ENCODE results near the gene LEF1. TPM values are rescaled to one million over a fixed set of nuclear protein-coding genes. Genes with fewer than 3 reads are reported as not detected.
"Not testable (repeated sequence)": the region's sequence is repeated elsewhere in the genome, so short reads cannot be mapped to it uniquely, and the experiment has no call there.

LEF1 gene
- polyA plus RNA-seq, 1 donor (not counting 4 experiments of a cell fraction or from before 2014, with no cell fraction given), result 1.5 TPM

GRCh38 chr4:108051343-108051742 lies 117.4 kb downstream of the LEF1 start:
- H3K27ac ChIP-seq (ENCODE audit: control insufficient read depth, insufficient read depth, low read length), result no peak overlapping the region
- H3K27me3 ChIP-seq (ENCODE audit: control insufficient read depth, extremely low read depth, insufficient read depth, low read length), result no peaks in the 10 kb centered on the region
- no peak overlapping the region for H3K4me3 ChIP-seq (ENCODE audit: control insufficient read depth in 2 of 3, extremely low read depth in 1 of 3, insufficient read depth in 2 of 3, low read depth in 1 of 3, low read length in 3 of 3)
- no peaks in the 10 kb centered on the region for H3K36me3 ChIP-seq (ENCODE audit: control insufficient read depth in 2 of 2, extremely low read depth in 1 of 2, insufficient read depth in 2 of 2, low read length in 2 of 2)
- H3K79me2 ChIP-seq (ENCODE audit: control insufficient read depth, insufficient read depth, low read length), result no peaks in the 10 kb centered on the region
- FAIRE-seq (no peak), DNase-seq (ENCODE audit: low read depth, low spot score) (no peak)
- H3K9me3 ChIP-seq (ENCODE audit: control insufficient read depth, low read depth, low read length), result no peaks in the 10 kb centered on the region
- H3K9ac ChIP-seq (ENCODE audit: control insufficient read depth, extremely low read depth, insufficient read depth, low read length), result no peak overlapping the region
- H3K9me1 ChIP-seq (ENCODE audit: control insufficient read depth, extremely low read depth, insufficient read depth, low read length), result no peaks in the 10 kb centered on the region
- no peaks in the 10 kb centered on the region for H3K4me1 ChIP-seq (ENCODE audit: control insufficient read depth, extremely low read depth, insufficient read depth, low read length)
- no peaks in the 10 kb centered on the region for H4K20me1 ChIP-seq (ENCODE audit: control insufficient read depth, extremely low read depth, insufficient read depth, low read length)
- dilution Hi-C loops (cut with MboI; ENCODE audit: extremely low pct_ligation_motif_present, low sequenced_read_pairs), result no loop called here
- no peak overlapping the region for H3K4me2 ChIP-seq (ENCODE audit: control insufficient read depth, extremely low read depth, insufficient read depth, low read depth, low read length)
- TF ChIP-seq CTCF (optimal IDR thresholded peaks at IDR 0.05 in 1 of 3, IDR thresholded peaks at IDR 0.05 in 1 of 3, conservative IDR thresholded peaks at IDR 0.05 in 1 of 3; ENCODE audit: extremely low read depth in 1 of 3, insufficient read depth in 2 of 3, low read length in 3 of 3) (no peak), EZH2 (IDR thresholded peaks at IDR 0.05; ENCODE audit: low read length) (no peak)
- no peak overlapping the region for H2AFZ ChIP-seq (ENCODE audit: control insufficient read depth, low read length)

GRCh38 chr4:108050166-108051111 lies 118.3 kb downstream of the LEF1 start:
- H3K27me3 ChIP-seq (ENCODE audit: control insufficient read depth, extremely low read depth, insufficient read depth, low read length); H3K36me3 ChIP-seq (ENCODE audit: control insufficient read depth in 2 of 2, extremely low read depth in 1 of 2, insufficient read depth in 2 of 2, low read length in 2 of 2); H3K9me3 ChIP-seq (ENCODE audit: control insufficient read depth, low read depth, low read length); dilution Hi-C loops (cut with MboI; ENCODE audit: extremely low pct_ligation_motif_present, low sequenced_read_pairs); H3K9me1 ChIP-seq (ENCODE audit: control insufficient read depth, extremely low read depth, insufficient read depth, low read length); FAIRE-seq; H2AFZ ChIP-seq (ENCODE audit: control insufficient read depth, low read length); H3K4me2 ChIP-seq (ENCODE audit: control insufficient read depth, extremely low read depth, insufficient read depth, low read depth, low read length); H3K79me2 ChIP-seq (ENCODE audit: control insufficient read depth, insufficient read depth, low read length); H3K4me1 ChIP-seq (ENCODE audit: control insufficient read depth, extremely low read depth, insufficient read depth, low read length); H3K27ac ChIP-seq (ENCODE audit: control insufficient read depth, insufficient read depth, low read length); DNase-seq (ENCODE audit: low read depth, low spot score); H4K20me1 ChIP-seq (ENCODE audit: control insufficient read depth, extremely low read depth, insufficient read depth, low read length); H3K4me3 ChIP-seq (ENCODE audit: control insufficient read depth in 2 of 3, extremely low read depth in 1 of 3, insufficient read depth in 2 of 3, low read depth in 1 of 3, low read length in 3 of 3); H3K9ac ChIP-seq (ENCODE audit: control insufficient read depth, extremely low read depth, insufficient read depth, low read length): not testable (repeated sequence)
